HG03108 (cell line): ENCODE results near the gene RFX1.
A peak's percentile ranks its signal among the peaks of the same experiment; 100 is the strongest.
"Not testable (repeated sequence)": the region's sequence is repeated elsewhere in the genome, so short reads cannot be mapped to it uniquely, and the experiment has no call there.

ENCODE experiments used
- ATAC-seq: cut with Tn5 transposase; IDR thresholded peaks from one replicate; pipeline ENCODE4 v1.9.1; 2021; ENCODE audit warnings: moderate library complexity; ENCODE audit not compliant: unreplicated experiment

The RFX1 gene

DNA sequence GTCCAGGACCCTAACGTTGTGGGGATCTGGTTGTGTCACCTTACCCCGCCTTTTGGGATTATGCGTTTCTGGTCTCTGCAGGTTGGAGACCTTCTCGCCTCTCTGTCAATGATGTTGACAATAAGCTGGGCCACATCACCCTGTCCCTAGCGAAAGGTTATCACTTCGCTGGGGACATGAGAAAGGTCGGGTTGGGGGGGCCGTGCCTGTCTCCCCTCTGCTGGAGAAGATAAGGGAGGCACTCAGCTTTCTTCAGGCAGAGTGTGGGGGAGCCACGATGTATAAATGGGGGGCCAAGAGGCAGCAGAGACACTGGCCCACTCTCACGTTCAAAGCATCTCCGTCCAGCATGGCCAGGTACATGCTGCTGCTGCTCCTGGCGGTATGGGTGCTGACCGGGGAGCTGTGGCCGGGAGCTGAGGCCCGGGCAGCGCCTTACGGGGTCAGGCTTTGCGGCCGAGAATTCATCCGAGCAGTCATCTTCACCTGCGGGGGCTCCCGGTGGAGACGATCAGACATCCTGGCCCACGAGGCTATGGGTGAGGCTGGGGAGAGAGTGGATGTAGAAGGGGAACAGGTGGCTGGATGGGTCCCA, 21.8 kb upstream of the RFX1 start, which contains the start of gene RLN3:
Gene RLN3, plus strand, starts transcription at position 293 of the 595 bp plus-strand sequence. Its CDS starts 57 bp downstream, at position 350.
- ATAC-seq, result no peak

- not testable (repeated sequence) for ATAC-seq
These were observed 20.6 kb upstream of the RFX1 start for GRCh38 chr19:14026652-14027192.

GRCh38 chr19:14023404-14024235, 17.5 kb upstream of the RFX1 start:
- no peak for ATAC-seq

GRCh38 chr19:14022469-14022868, 16.3 kb upstream of the RFX1 start:
- no peak for ATAC-seq

DNA sequence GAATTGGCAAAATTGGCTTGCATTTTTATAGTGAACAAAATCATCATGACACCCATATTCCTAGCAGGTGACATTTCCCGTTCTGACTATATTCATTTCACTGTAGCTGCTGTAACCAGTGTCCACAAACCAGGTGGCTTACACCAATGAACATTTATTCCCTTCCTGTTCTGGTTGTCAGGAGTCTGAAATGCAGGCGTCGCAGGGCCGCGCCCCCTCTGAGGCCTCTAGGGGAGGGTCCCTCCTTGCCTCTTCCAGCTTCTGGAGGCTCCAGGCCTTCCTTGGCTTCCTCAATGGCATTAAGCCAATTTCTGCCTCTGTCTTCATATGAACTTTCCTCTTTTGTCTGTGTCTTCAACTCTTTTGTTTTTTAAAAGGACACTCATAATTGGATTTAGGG, 15.4 kb upstream of the RFX1 start:
- ATAC-seq, result no peak

GRCh38 chr19:14019739-14020138, 13.6 kb upstream of the RFX1 start:
- not testable (repeated sequence) for ATAC-seq

DNA sequence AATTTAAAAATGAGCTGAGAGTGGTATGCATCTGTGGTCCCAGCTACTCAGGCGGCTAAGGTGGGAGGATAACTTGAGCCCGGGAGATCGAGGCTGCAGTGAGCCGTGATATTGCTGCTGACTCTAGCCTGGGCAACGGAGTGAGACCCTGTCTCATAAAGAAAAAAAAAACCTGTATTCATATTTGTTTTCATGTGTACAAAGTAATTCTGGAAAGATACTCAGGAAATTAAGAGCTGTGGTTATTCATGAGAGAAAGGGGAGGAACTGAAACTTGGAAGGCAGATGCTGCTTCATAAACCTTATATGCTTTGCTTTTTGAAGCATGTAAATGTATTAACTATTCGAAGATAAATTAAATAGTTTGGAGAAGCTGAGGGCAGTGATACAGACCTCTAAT, 13.0 kb upstream of the RFX1 start:
- no peak for ATAC-seq

DNA sequence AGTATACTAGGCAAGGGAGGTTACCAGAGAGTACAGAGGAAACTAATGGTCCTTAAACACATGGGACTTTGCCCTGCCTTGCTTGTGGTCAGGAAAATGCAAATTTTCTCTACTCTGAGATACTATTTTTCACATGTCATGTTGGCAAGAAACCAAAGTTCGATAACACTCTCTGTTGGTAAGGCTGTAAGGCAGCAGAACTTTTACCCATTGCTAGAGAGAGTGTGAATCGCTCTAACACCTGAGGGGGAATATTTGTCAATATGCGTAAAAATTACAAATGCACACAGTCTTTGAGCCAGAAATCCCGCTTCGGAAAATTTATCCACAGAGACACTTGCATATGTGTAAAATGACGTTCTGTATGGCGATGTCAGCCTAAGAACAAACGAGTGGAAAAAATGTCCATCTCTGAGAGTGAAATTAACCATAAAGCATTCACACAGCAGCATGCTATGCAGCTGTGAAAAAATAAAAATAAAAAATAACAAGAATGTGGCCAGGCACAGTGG, 9.5 kb upstream of the RFX1 start:
- ATAC-seq, result peak; percentile 79

- ATAC-seq, result no peak
These were observed 6.3 kb upstream of the RFX1 start for GRCh38 chr19:14012378-14012915.

DNA sequence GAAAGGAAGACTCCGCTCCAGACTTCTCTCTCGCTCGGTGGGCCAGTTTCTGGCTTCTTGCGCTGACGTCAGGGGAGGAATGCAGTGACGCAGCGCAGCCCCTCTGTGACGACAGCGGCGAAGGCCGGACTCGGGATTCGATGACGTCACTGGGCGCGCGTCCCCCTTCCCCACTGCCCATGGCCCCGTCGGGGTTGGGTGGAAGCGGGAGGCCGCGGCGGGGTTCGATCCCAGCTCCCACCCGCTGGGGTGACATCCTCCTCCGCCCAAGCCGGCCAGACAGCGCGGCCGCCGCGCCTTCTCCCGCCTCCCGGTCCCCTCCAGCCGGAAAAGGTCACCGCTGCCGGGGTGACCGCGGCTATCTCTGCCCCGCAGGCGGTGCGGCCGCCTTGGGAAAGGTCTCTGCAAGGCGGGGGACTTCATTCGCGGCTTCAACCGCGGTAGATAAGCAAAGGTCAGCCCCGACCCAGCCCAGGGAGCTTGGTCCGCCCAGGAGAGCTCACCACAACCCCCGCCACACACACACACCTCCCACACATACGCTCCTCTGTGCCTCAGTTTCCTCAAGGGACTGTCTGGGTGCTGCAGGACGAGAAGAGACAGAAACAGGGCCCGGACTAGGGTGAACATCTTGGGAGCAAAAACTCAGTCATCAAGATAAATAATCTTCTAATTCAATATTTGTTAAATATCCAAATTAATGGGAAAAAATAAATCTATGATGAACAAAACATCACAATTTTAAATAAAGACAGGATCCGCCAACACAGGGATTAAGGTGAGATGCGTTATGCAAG, 844 bp upstream of the RFX1 start:
- ATAC-seq, result peak; percentile 22

DNA sequence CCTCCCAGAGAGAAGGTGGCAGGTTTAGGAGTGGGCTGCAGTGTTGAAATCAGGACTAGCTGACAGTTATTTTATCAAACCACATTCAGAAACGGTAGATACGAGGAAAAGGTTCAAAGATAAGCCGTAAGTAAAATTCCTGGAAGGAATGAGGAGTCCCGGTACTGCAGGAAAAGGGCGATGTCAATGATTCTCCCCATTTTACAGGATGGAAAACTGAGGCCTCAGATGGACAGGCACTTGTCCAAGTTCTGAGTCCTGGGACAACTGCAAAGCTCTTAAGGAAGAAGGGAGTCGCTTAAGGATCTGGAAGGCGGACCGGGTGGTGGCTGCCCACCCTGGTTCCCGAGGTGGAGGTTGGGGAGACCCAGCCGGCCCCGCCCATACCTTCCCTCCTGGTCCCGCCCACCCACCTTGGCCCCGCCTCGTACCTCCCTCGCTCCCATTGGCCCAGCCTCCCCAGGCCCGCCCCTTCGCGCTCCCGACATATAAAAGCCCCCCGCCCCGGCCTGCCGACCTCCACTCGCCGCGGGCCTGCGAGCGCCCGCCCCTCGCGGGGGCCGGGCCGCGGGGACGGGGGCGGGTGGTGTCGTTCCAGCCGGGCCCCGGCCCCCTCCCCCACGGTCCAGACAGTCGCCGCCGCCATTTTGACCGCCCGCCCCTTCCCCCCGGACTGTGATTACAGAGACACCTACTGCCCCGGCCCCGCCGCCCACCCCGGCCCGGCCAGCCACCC, 603 bp downstream of the RFX1 start:
- peak; percentile 22 for ATAC-seq

- no peak for ATAC-seq
These were observed 1.3 kb downstream of the RFX1 start for GRCh38 chr19:14004619-14005348.

GRCh38 chr19:14003251-14004055, 2.7 kb downstream of the RFX1 start:
- no peak for ATAC-seq

GRCh38 chr19:14002571-14003250, 3.4 kb downstream of the RFX1 start:
- no peak for ATAC-seq

- ATAC-seq, result no peak
These were observed 5.3 kb downstream of the RFX1 start for GRCh38 chr19:14000691-14001375.

DNA sequence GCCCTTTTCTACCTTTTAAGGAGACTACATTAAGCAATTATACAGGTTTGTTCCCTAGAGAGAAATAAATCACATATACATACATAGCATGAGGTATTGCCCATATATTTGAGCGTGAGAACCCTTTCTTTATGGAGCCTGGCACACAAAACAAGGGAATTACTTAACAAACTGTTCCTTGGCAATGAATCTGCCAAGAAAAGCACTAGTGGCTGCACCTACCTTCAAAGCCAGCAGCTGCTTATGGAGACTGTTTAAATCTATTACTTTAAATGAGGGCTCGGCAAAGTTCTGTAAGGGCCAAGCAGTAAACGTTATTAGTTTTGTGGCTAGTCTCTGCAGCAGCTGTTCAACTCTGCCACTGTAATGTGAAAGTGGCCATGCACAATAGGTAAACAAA, 7.0 kb downstream of the RFX1 start:
- ATAC-seq, result no peak

GRCh38 chr19:13998426-13998825, 7.7 kb downstream of the RFX1 start:
- no peak for ATAC-seq

DNA sequence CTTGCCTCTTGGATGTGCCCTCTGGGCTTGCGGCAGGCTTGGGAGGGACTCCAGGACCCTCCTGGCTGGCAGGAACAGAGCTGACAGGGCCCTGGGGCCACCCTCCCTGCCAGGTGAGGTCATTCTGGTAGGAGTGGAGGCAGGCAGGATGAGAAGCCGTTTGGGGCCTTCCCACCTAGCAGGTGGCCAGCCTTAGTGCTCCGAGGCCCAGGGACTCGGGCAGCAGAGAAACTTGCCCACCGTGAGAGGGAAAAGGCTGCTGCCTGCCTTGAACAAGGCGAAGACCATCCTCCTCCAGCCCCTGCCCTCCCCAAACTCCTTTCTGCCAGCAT, 8.5 kb downstream of the RFX1 start:
- no peak for ATAC-seq
